ENCODE measurements around the gene PPP2R5A.

The PPP2R5A gene

GRCh38 chr1:212284744-212285684 is at the start of gene PPP2R5A:
PPP2R5A (plus strand) TSS chr1:212285410; CDS start chr1:212286111, 701 bp downstream.
- DNase-seq (ENCODE audit: low spot score): peak; percentile 98

GRCh38 chr1:212235857-212236256 is 49.4 kb upstream of the PPP2R5A start:
- DNase-seq (ENCODE audit: low spot score): no peak

DNA sequence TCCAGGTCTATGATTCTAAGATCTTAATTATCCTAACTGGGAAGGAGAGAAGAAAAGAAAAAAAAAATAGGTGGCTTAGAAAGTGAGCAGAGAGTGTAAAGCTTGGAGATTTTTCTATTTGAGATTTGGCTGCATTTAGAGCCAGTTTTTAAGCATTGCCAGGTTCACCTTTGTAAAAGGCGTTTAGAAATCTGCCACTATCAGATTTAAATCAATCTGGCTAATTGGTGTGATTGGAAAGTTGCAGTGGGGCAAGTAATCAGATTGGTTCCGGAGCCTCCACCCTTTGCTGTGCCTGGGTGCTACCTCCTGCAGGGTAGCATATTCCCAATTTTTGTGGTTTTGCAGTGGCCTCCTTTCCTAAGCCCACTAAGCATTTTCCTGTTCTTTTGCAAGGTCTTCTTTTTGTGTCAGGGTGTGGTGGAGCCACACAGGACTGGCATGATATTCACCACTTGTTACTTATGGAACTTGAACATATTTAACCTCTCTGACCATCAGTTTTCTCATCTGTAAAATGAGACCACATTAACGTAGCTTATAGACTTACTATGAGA is 48.5 kb upstream of the PPP2R5A start:
- DNase-seq (ENCODE audit: low spot score): no peak

- DNase-seq (ENCODE audit: low spot score): no peak
These were observed 47.6 kb upstream of the PPP2R5A start for GRCh38 chr1:212237651-212238050.

DNA sequence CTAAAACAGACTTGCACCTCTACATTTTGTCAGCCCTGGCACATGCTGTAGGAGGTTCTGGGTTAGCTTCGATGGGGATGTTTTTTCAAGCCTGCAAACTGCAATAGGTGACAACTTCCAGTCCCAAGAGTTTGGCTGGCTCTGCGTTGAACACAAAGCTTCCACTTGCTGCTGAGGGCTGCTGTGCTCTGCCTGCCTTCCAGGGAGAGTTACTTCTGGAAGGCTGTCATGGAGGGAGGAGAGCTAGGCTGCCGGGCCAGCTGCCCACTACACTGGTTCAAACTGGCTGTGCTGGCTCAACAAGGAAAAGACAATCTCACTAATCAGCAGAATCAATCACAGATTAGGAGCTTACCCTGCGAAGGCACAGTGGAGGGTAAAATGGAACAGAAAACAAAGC is 46.7 kb upstream of the PPP2R5A start:
- no peak for DNase-seq (ENCODE audit: low spot score)

- no peak for DNase-seq (ENCODE audit: low spot score)
These were observed 43.7 kb upstream of the PPP2R5A start for GRCh38 chr1:212241501-212241900.

DNA sequence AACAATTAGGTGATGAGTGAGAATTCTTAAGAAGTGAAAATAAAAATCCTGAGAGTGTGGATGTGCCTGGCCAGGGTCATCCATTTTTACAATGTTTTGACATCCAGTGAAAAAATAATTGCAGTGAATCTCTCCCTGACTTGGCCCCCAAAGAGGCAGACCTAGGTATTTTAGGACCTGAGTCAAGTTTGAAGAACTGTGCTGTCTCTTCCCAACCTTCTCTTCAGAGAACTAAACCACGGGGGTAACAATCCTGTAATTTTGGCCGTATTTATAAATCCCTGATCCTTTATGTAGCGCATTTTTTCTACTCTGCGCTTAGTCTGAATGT is 43.3 kb upstream of the PPP2R5A start:
- no peak for DNase-seq (ENCODE audit: low spot score)

DNA sequence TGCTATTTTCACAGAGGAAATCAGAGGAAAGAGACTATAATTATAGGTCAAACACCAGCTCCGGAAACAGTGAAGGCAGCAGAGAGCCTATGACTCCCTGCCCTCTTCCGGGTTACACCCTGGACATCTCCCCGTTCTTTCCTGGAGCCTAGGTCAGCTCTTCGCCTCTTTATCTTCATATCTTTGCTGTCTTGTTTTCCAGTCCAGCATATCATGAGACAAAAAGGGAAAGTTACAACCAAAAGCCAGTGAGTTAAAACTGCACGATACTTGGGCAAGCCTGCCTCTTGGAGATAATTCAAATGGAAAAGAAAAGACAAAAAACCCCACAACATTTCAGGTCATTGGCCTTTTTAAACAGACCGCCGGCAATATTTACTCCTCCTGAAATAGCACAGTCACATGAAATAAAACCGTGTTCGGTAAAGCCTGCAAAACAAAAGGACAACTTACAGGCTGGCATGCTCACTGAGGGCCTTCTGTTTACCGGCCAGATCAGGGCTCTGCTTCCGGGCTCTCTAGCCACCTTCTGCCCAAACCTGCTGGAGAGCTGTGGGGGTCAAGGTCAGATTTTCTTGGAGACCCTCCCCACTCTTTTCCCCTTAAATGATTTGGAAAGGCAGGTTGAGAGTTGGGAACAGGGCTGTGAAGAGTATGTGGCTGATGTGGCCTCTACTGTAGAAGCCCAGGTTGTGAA is 42.8 kb upstream of the PPP2R5A start:
- DNase-seq (ENCODE audit: low spot score): no peak

DNA sequence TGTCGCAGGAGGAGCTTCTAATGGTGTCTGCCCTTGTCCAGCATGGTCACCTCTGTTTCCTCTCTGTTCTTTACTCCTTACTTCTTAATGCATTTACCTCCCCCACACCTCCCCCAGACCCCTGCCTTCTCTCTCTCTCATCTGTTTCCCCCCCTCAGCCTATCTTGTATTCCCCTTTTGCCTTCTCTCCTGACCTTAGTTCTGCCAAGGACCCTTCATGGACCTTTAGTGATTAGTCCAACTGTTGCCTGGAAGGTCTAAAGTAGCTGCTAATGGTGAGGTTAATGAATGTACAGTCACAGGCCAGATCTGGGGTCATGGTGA is 42.3 kb upstream of the PPP2R5A start:
- DNase-seq (ENCODE audit: low spot score): no peak

- DNase-seq (ENCODE audit: low spot score): no peak
These were observed 40.8 kb upstream of the PPP2R5A start for GRCh38 chr1:212244441-212244840.

DNA sequence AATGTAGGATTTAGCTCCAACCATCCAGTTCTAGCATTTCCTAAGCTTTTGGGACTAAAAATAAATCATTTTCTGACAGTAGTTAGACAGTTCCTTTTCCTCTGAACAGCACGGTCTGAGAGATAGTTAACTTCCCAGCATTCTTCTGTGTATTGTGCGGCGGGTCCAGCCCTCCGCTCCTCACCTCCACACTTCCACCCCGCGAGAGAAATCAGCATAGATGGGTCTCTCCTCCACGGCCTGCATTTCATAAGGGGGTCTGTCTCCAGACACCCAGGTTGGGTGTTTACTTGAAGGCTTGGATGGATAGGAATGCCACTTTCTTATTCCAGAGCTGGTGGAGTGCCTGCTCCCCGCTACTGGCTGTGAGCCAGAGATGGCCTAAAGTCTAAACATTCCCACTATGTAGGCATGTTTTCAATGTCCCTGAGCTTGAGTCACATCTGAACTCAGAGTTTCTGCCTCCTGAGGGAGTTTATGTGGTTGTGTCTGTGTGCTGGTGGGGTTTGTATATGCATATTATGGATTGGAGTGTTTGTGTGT is 38.0 kb upstream of the PPP2R5A start:
- DNase-seq (ENCODE audit: low spot score): no peak

DNA sequence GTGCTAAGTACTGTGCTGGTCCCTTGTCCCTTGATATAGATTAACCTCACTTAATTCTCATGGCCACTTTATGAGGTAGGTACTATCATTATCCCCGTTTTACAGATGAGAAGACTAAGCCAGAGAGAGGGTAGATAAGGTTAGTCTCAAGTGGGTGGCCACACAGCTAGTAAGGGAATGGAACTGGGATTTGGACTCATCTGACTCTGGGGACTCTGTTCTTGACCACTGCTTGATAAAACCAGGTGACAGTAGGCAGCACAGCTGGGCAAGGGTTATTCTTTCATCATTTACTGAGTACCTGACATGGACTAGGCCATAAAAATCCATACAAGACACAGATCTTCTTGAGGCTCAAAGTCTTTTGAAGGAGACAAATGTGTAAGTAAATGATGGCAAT is 37.2 kb upstream of the PPP2R5A start:
- no peak for DNase-seq (ENCODE audit: low spot score)

DNA sequence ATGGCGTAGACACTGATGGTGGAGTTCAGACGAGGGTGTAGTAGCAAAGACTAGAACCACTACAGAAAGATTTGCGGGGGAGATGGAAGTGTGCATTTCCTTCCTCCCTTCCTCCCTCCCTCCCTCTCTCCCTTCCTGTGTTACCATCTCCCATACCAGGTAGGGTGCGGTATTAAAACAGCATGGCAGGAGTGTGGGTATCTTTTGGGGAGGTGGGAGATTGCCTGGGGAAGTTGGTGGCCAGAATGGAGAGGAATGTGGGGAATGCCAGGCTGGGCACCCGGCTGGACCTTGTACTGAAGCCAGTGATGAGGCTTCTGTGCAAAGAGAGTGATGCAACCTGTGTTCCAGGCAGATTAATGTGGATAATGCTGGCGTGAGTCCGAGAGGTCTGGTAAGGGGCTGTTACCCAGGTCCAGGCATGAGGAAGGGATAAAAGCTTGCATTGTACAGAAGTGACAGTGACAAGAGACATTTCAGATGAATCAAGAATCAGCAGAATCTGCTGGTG is 30.3 kb upstream of the PPP2R5A start:
- no peak for DNase-seq (ENCODE audit: low spot score)

GRCh38 chr1:212255705-212256307 is 29.4 kb upstream of the PPP2R5A start:
- DNase-seq (ENCODE audit: low spot score): no peak

DNA sequence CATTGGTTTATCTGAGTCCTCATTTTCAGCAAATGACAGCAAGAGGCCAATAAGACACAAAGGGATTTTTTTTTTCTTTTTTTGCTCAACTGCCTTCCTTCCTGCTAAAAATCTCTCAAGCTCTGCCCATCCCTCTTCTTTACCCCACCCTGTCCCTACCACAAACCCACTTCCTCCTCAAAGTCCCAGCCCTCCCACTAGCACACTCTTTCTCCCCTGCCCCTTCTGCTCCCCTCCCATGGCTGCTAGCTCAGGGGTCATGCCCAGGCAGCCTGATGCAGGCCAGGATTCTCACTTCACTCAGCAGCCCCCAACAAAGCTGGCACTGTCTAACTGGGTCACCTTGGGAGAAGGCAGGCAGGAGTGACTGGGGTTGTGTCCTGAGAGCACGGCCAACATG is 28.8 kb upstream of the PPP2R5A start:
- DNase-seq (ENCODE audit: low spot score): no peak

DNA sequence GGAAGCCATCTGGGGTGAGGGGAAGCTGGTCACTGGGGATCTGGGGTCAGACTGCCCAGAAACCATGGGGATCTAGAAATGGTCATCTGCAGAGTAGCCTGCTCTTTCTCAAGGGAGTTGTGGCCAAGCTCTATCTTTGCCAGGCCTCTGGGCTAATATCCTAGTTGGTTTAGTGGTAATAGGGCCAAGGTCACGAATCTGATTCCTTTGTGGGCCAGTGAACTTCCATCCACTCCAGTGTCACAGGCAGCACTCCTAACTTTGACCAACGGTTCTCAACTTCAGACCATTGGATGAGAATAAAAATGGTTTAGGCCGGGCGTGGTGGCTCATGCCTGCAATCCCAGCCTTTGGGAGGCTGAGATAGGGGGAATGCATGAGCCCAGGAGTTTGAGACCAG is 28.1 kb upstream of the PPP2R5A start:
- DNase-seq (ENCODE audit: low spot score): no peak

DNA sequence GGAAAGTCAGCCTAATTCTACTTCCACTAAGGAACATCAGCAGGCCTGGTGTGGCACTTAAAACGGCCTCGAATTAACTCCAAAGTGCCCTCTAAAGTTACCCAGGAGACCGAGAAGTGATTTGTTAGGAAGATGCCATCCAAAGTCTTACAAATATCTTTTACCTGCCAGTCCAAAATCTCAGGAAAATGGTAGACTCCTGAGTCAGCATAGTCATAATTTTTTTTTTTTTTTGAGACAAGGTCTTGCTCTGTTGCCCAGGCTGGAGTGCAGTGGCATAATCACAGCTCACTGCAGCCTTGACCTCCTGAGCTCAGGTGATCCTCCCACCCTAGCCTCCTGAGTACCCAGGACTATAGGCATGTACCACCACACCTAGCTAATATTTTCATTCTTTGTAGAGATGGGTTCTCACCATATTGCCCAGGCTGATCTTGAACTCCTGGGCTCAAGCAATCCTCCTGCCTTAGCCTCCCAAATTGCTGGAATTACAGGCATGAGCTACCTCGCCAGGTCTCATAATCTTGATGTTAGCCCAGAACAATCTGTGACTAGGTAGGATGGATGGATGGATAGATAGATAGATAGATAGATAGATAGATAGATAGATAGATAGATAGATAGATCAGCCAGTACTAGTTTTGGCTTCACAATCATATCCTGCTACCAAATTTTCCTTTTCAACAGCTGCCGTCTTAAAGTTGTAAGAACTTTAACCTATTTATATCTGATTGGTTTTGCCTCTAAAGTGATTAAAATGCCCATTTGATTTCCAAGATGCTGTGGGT is 25.3 kb upstream of the PPP2R5A start:
- DNase-seq (ENCODE audit: low spot score): no peak

- DNase-seq (ENCODE audit: low spot score): no peak
These were observed 24.5 kb upstream of the PPP2R5A start for GRCh38 chr1:212260557-212261355.

DNA sequence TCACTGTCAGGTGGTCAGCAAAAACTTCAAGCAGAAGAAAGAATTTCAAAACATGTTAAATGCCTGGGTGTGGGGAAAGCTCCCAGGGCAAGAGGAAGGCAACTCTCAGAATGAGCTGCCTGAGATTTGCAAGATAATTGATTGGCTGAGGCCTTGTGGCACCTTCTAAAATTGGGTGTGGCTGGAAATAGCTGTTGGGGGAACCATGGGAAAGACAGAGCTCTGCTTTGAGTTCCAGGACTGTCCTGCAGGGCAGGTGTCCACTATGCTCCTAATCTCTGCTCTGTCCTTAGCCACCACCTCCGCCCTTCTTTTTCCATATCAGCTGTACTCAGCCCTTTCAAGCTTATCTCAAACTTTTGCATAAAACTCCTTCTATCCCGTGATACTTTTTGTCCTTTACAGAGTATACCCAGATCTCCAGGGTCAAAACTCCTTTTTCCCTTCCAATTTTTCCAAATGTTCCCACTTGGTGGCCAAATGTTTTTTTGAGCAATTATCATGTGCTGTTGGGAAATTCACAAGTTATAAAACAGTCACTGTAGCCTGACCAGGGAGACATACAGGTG is 23.8 kb upstream of the PPP2R5A start:
- DNase-seq (ENCODE audit: low spot score): no peak

DNA sequence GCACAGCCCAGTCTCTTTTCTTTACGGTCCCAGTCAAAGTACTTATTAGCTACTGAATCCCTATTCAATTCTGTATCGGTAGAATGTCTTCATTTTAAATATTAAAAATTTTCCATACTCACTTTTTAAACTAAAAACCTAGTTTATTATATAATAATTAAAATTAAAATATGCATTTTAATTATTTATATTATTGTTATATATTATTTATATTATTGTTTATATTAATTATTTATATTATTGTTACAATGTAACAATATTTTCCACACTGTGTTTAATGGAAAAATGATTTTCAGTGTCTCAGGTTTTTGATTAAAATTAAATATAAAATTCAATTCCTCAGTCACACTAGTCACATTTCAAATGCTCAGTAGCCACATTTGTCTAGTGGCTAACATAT is 18.2 kb upstream of the PPP2R5A start:
- DNase-seq (ENCODE audit: low spot score): no peak
